SK-N-SH (cell line): Measurements from ENCODE around the gene HHIPL1.

Source experiments
- EZH2phosphoT487 ChIP-seq: fragments of 200-600 bp; sonication (generic); IDR thresholded peaks from 2 replicates; pipeline ENCODE4 v1.6.1; 2017; ENCODE audit warnings: low read depth, mixed run types, mild to moderate bottlenecking, antibody characterized with exemption, moderate library complexity, borderline replicate concordance
- TAF1 ChIP-seq: IDR thresholded peaks from 2 replicates; pipeline ENCODE4 v1.6.1; 2012; ENCODE audit warnings: low read depth, mild to moderate bottlenecking, low read length, moderate library complexity, borderline replicate concordance
- TCF12 ChIP-seq: IDR thresholded peaks from 2 replicates; pipeline ENCODE4 v1.4.0; 2012
- TF ChIP-seq, protein P1 (sequence below): fragments of 200-600 bp; sonication (generic); IDR thresholded peaks from 2 replicates; pipeline ENCODE4 v1.6.1; 2017; ENCODE audit warnings: antibody characterized with exemption, mild to moderate bottlenecking, moderate library complexity
- TF ChIP-seq, protein P2 (sequence below): IDR thresholded peaks from 2 replicates; pipeline ENCODE4 v1.6.1; 2012; ENCODE audit warnings: mild to moderate bottlenecking, low read depth, low read length, moderate library complexity
- TF ChIP-seq, protein P3 (sequence below): IDR thresholded peaks from 2 replicates; pipeline ENCODE4 v1.4.0; 2012; ENCODE audit warnings: low read depth
- TF ChIP-seq, protein P4 (sequence below): fragments of 150-350 bp; IDR thresholded peaks from 2 replicates; pipeline ENCODE4 v1.6.1; 2017; ENCODE audit warnings: antibody characterized with exemption, low read length, low read depth, borderline replicate concordance

- TF ChIP-seq, protein P1, sequence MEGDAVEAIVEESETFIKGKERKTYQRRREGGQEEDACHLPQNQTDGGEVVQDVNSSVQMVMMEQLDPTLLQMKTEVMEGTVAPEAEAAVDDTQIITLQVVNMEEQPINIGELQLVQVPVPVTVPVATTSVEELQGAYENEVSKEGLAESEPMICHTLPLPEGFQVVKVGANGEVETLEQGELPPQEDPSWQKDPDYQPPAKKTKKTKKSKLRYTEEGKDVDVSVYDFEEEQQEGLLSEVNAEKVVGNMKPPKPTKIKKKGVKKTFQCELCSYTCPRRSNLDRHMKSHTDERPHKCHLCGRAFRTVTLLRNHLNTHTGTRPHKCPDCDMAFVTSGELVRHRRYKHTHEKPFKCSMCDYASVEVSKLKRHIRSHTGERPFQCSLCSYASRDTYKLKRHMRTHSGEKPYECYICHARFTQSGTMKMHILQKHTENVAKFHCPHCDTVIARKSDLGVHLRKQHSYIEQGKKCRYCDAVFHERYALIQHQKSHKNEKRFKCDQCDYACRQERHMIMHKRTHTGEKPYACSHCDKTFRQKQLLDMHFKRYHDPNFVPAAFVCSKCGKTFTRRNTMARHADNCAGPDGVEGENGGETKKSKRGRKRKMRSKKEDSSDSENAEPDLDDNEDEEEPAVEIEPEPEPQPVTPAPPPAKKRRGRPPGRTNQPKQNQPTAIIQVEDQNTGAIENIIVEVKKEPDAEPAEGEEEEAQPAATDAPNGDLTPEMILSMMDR: no peak
- TF ChIP-seq, protein P2, sequence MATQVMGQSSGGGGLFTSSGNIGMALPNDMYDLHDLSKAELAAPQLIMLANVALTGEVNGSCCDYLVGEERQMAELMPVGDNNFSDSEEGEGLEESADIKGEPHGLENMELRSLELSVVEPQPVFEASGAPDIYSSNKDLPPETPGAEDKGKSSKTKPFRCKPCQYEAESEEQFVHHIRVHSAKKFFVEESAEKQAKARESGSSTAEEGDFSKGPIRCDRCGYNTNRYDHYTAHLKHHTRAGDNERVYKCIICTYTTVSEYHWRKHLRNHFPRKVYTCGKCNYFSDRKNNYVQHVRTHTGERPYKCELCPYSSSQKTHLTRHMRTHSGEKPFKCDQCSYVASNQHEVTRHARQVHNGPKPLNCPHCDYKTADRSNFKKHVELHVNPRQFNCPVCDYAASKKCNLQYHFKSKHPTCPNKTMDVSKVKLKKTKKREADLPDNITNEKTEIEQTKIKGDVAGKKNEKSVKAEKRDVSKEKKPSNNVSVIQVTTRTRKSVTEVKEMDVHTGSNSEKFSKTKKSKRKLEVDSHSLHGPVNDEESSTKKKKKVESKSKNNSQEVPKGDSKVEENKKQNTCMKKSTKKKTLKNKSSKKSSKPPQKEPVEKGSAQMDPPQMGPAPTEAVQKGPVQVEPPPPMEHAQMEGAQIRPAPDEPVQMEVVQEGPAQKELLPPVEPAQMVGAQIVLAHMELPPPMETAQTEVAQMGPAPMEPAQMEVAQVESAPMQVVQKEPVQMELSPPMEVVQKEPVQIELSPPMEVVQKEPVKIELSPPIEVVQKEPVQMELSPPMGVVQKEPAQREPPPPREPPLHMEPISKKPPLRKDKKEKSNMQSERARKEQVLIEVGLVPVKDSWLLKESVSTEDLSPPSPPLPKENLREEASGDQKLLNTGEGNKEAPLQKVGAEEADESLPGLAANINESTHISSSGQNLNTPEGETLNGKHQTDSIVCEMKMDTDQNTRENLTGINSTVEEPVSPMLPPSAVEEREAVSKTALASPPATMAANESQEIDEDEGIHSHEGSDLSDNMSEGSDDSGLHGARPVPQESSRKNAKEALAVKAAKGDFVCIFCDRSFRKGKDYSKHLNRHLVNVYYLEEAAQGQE: no peak
- TF ChIP-seq, protein P3, sequence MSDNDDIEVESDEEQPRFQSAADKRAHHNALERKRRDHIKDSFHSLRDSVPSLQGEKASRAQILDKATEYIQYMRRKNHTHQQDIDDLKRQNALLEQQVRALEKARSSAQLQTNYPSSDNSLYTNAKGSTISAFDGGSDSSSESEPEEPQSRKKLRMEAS: no peak
- TF ChIP-seq TAF1 (no peak), EZH2phosphoT487 (no peak), TCF12 (no peak)
- TF ChIP-seq, protein P4, sequence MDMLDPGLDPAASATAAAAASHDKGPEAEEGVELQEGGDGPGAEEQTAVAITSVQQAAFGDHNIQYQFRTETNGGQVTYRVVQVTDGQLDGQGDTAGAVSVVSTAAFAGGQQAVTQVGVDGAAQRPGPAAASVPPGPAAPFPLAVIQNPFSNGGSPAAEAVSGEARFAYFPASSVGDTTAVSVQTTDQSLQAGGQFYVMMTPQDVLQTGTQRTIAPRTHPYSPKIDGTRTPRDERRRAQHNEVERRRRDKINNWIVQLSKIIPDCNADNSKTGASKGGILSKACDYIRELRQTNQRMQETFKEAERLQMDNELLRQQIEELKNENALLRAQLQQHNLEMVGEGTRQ: no peak
Measured at GRCh38 chr14:99706107-99706900, 61.4 kb downstream of the HHIPL1 start.
